ENCODE measurements around the gene KIAA1549. TPM values are rescaled to one million over a fixed set of nuclear protein-coding genes. Genes with fewer than 3 reads are reported as not detected.

The KIAA1549 gene
- total RNA-seq, 1 experiment from 2014 or later = 26.6 TPM

DNA sequence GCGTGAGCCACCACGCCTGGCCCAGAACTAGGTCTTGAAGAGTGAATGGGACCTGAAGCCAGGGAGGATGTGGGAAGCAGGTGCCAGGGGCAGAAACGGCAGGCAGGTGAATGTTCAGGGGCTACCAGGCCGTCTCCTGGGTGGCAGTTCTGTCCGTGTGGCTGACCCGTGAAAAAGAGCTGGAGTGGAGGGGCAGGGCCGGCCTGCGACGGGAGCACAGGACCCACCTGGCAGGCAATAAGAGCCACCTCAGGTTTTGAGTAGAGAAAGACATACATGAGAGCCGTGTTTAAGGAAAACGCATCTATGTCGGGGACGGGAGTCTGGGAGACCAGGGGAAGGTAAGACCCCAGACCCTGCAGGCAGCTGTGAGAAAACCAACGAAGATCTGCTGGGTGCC is 112.5 kb downstream of the KIAA1549 start:
- Histone ChIP-seq H3K27ac (no peak overlapping the region), H3K4me2 (no peak overlapping the region), H3K4me1 (replicated peaks; ENCODE audit: insufficient read depth) (peaks cover 43% of the 10 kb centered on the region), H4K20me1 (ENCODE audit: insufficient read depth) (no peaks in the 10 kb centered on the region), H3K27me3 (ENCODE audit: insufficient read depth, low read depth) (no peaks in the 10 kb centered on the region), H3K79me2 (ENCODE audit: low read depth) (no peaks in the 10 kb centered on the region), H3K9me2 (ENCODE audit: insufficient read depth) (no peaks in the 10 kb centered on the region), H2AFZ (no peak overlapping the region), H3K4me3 (no peak overlapping the region), H3K9me3 (ENCODE audit: insufficient read depth, low read depth) (no peaks in the 10 kb centered on the region), H3F3A (ENCODE audit: insufficient read depth, low read depth) (peaks cover 32% of the 10 kb centered on the region), H3K36me3 (ENCODE audit: low read depth) (no peaks in the 10 kb centered on the region; the same call in 1 of the 2 replicates)
- BruUV-seq (replicated peaks) = no TSS peak
- no peak for DNase-seq
- intact Hi-C loops (cut with micrococcal nuclease; ENCODE audit: unreplicated experiment) = loop anchor here (10.0 kb wide), 2 partner anchors 204 to 284 kb away; no protein-coding TSS in a partner anchor
- TF ChIP-seq, protein P1, sequence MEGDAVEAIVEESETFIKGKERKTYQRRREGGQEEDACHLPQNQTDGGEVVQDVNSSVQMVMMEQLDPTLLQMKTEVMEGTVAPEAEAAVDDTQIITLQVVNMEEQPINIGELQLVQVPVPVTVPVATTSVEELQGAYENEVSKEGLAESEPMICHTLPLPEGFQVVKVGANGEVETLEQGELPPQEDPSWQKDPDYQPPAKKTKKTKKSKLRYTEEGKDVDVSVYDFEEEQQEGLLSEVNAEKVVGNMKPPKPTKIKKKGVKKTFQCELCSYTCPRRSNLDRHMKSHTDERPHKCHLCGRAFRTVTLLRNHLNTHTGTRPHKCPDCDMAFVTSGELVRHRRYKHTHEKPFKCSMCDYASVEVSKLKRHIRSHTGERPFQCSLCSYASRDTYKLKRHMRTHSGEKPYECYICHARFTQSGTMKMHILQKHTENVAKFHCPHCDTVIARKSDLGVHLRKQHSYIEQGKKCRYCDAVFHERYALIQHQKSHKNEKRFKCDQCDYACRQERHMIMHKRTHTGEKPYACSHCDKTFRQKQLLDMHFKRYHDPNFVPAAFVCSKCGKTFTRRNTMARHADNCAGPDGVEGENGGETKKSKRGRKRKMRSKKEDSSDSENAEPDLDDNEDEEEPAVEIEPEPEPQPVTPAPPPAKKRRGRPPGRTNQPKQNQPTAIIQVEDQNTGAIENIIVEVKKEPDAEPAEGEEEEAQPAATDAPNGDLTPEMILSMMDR (conservative IDR thresholded peaks at IDR 0.05) = no peak
- no peak for TF ChIP-seq EZH2 (IDR thresholded peaks at IDR 0.05; ENCODE audit: low read depth)
- ChIA-PET CTCF (no interaction called here), POLR2A (ENCODE audit: unreplicated experiment) (no interaction called here)

DNA sequence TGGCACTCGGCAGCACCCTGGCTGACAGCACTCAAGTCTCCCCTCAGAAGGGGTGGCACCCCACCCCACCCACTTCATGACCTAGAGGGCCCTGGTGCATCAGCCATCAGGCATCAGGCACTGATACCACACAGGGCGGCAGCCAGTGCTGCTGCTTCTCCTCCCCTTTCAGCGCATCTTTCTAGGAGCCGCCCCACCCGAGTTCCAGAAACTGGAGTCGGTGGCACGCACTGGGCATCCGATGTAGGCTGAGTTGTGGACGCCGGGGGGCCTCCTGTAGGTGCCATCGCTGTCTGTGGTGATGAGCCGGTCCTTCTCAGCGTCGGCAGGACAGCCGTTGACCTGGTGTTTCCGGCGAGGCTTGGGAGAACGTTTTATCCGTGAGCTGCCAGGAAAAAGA is 113.4 kb downstream of the KIAA1549 start:
- no peak overlapping the region for H2AFZ ChIP-seq
- POLR2A ChIA-PET (ENCODE audit: unreplicated experiment) = no interaction called here
- no TSS peak for BruUV-seq (replicated peaks)

DNA sequence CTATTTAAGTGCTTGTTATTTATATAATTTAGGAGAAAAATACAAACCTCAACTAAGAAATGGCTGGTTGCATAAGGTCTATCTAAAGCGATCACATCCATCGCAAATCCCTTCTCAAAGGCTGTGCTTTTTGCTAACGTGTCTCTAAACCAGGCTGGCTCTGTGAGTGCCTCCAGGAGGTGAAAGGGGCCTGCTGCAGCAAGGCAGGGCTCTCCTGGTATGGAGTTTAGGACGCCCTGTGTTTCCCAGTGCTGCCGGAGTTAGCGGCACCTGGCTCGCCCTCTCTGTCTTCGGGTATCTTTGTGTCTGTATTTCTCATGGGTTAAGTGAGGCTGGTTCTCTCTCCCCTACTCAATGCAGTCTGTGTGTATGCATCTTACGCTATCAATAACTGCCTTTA is 114.8 kb downstream of the KIAA1549 start:
- H2AFZ ChIP-seq = no peak overlapping the region
- no peaks in the 10 kb centered on the region for H3K9me2 ChIP-seq (ENCODE audit: insufficient read depth)
- peaks cover 28% of the 10 kb centered on the region for H3K4me1 ChIP-seq (replicated peaks; ENCODE audit: insufficient read depth)
- H3K9me3 ChIP-seq (ENCODE audit: insufficient read depth, low read depth) = no peaks in the 10 kb centered on the region
- intact Hi-C loops (cut with micrococcal nuclease; ENCODE audit: unreplicated experiment) = loop anchor here (1.0 to 10.0 kb wide), 3 partner anchors 202 to 963 kb away; no protein-coding TSS in a partner anchor
- TF ChIP-seq EZH2 (IDR thresholded peaks at IDR 0.05; ENCODE audit: low read depth) = no peak
- TF ChIP-seq, protein P1 (conservative IDR thresholded peaks at IDR 0.05) = no peak
- BruUV-seq (replicated peaks) = no TSS peak
- no peaks in the 10 kb centered on the region; the same call in 1 of the 2 replicates for H3K36me3 ChIP-seq (ENCODE audit: low read depth)
- no peak overlapping the region for H3K4me3 ChIP-seq
- H3F3A ChIP-seq (ENCODE audit: insufficient read depth, low read depth) = peaks cover 24% of the 10 kb centered on the region
- H3K79me2 ChIP-seq (ENCODE audit: low read depth) = no peaks in the 10 kb centered on the region
- DNase-seq = no peak
- CTCF ChIA-PET = no interaction called here
- H3K27me3 ChIP-seq (ENCODE audit: insufficient read depth, low read depth) = no peaks in the 10 kb centered on the region
- H3K27ac ChIP-seq = no peak overlapping the region
- H3K4me2 ChIP-seq = no peak overlapping the region; the same call in 1 of the 2 replicates
- POLR2A ChIA-PET (ENCODE audit: unreplicated experiment) = no interaction called here
- no peaks in the 10 kb centered on the region for H4K20me1 ChIP-seq (ENCODE audit: insufficient read depth)

More for the DNA sequence above, 113.4 kb downstream of the KIAA1549 start:
- Histone ChIP-seq H3K27me3 (ENCODE audit: insufficient read depth, low read depth) (no peaks in the 10 kb centered on the region), H3K4me2 (no peak overlapping the region), H3K36me3 (ENCODE audit: low read depth) (no peaks in the 10 kb centered on the region; the same call in 1 of the 2 replicates), H3K79me2 (ENCODE audit: low read depth) (no peaks in the 10 kb centered on the region), H3K4me1 (replicated peaks; ENCODE audit: insufficient read depth) (peaks cover 37% of the 10 kb centered on the region), H3K9me3 (ENCODE audit: insufficient read depth, low read depth) (no peaks in the 10 kb centered on the region), H3K4me3 (no peak overlapping the region), H4K20me1 (ENCODE audit: insufficient read depth) (no peaks in the 10 kb centered on the region), H3K9me2 (ENCODE audit: insufficient read depth) (no peaks in the 10 kb centered on the region), H3K27ac (no peak overlapping the region), H3F3A (ENCODE audit: insufficient read depth, low read depth) (peaks cover 31% of the 10 kb centered on the region)
- CTCF ChIA-PET = no interaction called here
- intact Hi-C loops (cut with micrococcal nuclease; ENCODE audit: unreplicated experiment) = loop anchor here (10.0 kb wide), 2 partner anchors 203 to 283 kb away; no protein-coding TSS in a partner anchor
- DNase-seq = no peak
- no peak for TF ChIP-seq EZH2 (IDR thresholded peaks at IDR 0.05; ENCODE audit: low read depth)
- TF ChIP-seq, protein P1 (conservative IDR thresholded peaks at IDR 0.05) = no peak
